Colon (tissue), 2 donors: ENCODE data around the gene AP3S1.

Source experiments
- FAIRE-seq: peaks from 2 replicates; lab custom pipeline; 2012; peaks lifted over from hg19 to GRCh38; lab: Jason Lieb, UNC
- donor health status: control.
- donor health status: control.

AP3S1 gene

DNA sequence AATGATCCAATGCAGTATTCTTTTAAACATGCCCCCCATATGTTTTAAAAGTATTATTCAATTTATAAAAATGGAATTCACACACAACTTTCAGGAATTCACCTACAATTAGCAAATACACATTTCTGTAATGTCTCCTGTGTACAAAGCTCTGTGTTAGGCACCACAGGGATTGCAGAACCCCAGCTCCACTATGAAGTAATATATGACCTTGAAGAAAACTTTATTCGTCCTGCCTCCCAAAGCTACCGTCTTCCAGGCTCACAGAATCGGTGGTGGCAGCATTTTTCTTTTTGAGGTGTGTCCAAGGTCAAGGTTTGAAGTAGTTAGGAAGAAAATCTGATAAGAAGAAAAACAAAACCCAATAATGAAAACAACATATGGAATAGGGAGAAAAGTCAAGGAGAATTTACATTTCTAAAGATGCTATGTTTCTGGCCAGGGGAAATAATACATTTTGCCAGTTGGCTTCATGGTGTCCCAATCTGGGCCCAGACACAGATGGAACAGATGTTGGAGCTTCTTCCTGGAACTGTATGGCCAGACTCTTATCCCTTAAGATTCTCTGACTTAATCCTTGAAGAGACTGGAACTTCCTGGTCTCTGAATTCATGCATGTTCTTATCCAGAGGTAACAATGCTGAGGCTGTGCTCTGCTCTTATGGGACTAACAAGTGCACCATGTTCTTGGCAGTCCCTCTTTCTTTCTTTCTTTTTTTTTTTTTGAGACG is 98.5 kb downstream of the AP3S1 start:
- no peak for FAIRE-seq

DNA sequence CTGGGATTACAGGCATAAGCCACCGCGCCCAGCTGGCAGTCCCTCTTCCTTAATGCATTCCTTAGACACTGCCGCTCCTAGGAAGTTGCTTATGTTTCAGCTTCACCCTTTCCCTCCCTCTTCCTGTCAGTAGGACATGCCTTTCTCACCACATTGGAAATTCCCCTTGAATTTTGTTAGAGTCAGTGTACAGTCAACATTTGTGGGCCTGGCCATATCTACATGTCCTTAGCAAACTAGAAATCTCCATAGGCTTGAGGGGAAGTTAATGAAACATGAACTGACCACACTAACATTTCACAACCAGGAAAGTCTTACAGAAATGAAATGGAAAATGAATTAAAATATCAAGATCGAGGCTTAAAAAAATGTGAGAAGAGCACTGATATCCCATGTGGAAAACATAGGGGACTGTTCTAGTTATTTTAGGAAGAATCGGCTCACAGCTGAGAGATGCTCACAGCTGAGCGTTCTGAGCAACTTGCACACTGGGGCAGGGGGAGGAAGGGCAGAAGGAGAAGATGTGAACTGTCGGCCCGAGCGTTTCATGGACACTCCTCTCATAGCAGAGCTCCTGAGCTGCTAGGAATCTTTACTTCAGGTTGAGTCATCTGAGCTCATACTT is 99.4 kb downstream of the AP3S1 start:
- FAIRE-seq = no peak

- no peak for FAIRE-seq
Observed at GRCh38 chr5:115944501-115944900, 102.8 kb downstream of the AP3S1 start.

GRCh38 chr5:115946655-115947054 is 104.9 kb downstream of the AP3S1 start:
- FAIRE-seq = no peak

DNA sequence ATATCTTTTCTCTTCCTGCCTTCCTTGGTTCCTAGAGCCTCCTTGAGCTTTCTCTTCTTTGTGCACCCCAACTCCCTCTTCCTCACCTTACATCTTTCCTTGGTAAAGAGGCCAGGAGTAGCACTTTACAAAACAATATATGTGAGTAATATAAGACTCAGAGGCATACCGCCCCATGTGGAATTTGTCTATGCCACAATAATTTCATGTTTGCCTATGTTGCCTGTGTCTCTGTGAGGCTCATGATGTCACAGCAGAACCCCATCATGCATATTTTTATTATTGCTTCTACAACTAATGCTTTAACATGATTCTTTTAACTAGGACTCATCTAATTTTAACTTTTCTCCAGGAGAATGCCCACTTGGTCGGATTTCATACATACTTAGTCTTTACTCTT is 105.5 kb downstream of the AP3S1 start:
- no peak for FAIRE-seq

DNA sequence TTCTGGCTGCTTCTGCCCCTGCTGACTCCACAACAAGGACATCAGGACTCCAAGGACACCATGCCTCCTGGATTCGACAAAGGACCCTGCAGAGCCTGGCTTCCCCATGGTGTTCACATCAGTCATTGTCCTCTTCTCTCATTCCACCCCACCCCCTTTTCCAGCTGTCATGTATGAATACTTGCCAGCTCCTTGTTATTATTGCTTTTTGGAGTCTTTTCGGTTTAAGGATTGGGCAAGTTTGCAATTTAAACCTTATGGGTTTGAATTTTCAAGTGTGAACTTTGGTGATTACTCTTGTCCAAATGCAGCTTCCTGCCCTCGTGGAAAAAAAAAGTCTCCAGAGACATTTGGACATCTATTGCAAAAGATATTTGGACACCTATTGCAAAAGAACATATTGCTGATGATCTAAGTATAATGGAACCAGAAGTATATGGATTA is 106.4 kb downstream of the AP3S1 start:
- no peak for FAIRE-seq

- FAIRE-seq = no peak
Observed at GRCh38 chr5:115949096-115949495, 107.4 kb downstream of the AP3S1 start.

GRCh38 chr5:115952588-115952987 is 110.9 kb downstream of the AP3S1 start:
- FAIRE-seq = no peak

- no peak for FAIRE-seq
Observed at GRCh38 chr5:115954144-115954543, 112.4 kb downstream of the AP3S1 start.

DNA sequence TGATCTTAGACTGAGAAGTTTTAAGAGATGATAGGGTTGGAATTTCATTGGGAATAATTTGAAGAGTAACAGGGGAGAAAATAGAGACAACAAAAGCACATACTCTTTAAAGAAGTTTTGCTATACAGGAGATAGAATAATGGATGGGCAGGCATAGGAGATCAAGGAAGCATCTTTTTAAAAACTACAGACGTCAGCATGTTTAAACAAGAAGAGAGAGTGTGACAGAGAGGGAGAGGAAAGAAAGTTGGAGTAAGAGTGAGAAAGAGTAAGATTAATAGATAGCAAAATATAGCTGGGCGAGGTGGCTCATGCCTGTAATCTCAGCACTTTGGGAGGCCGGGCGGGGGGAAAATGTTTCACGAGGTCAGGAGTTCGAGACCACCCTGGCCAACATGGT is 115.2 kb downstream of the AP3S1 start:
- no peak for FAIRE-seq

DNA sequence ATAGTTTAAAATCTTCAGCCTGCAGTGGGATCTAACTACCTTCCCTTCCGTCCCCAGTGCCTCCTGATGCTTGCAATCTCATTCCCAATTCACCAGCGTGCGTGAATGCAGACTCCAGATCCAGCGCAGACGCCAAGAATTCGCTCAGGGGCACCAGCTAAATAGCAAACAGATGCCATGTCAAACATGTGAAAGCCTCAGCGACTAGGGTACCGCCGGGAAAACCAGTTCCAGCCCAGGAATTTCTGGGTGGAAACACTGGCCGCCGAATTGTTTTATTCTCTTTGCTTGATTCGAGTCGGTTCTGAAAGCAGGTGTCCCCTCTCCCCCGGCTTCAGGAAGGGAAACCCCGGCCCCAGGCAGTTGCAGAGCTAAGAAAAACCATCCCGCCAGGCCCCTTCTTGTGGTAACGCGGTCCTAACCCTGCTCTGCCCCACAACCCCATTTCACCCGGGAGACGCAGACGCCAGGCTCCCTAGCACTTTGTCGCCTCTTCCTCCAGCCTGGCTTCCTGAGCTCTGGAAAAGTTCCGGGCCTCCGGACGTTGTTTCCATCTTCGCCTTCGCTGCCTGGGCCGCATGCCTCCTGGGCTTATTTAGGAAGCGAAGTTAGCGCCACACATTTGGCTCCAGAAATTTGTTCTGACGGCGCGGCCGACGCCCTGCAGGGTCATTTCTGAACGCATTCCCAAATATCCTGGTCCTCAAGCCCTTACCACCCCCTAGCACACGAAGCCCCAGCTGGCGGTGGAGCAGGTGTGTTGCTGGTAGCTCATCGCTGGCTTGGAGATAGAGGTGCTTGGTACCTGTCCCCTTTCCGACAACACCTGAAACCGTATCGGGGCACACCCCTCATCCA is 119.9 kb downstream of the AP3S1 start:
- no peak for FAIRE-seq

- FAIRE-seq = no peak
Observed at GRCh38 chr5:115962239-115962564, 120.5 kb downstream of the AP3S1 start, which contains the start of gene LVRN. Gene LVRN, plus strand, starts transcription at chr5:115962475. Its CDS starts 143 bp downstream, at chr5:115962618.

DNA sequence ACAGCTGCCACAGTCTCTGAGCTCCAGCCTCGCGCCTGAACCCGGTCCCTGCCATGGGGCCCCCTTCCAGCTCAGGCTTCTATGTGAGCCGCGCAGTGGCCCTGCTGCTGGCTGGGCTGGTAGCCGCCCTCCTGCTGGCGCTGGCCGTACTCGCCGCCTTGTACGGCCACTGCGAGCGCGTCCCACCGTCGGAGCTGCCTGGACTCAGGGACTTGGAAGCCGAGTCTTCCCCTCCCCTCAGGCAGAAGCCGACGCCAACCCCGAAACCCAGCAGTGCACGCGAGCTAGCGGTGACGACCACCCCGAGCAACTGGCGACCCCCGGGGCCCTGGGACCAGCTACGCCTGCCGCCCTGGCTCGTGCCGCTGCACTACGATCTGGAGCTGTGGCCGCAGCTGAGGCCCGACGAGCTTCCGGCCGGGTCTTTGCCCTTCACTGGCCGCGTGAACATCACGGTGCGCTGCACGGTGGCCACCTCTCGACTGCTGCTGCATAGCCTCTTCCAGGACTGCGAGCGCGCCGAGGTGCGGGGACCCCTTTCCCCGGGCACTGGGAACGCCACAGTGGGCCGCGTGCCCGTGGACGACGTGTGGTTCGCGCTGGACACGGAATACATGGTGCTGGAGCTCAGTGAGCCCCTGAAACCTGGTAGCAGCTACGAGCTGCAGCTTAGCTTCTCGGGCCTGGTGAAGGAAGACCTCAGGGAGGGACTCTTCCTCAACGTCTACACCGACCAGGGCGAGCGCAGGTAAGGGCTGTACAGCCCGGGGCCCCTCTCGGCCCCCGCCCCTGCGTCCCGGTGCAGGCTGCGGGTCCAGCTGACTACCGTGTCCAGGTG is 121.0 kb downstream of the AP3S1 start:
- no peak for FAIRE-seq

DNA sequence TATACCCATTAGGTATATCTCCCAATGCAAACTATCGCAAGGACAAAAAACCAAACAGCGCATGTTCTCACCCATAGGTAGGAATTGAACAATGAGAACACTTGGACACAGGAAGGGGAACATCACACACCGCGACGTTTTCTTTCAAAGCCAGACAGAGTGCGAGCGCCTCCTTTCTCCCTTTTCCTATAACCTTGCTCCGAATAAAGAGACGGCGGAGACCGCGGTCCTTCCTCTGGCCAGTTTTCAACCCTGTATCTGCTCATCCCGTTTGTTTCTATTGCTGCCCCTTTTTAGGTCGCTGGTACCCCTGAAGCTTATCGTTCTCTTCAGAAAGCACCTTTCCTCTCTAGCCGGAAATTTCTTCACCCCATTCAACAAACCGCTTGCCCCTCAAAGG is 121.8 kb downstream of the AP3S1 start:
- no peak for FAIRE-seq
